ENCODE measurements around the gene CHSY1. TPM values are rescaled to one million over a fixed set of nuclear protein-coding genes. Genes with fewer than 3 reads are reported as not detected.

The CHSY1 gene
- total RNA-seq, 4 donors from 2014 or later = 13.3 to 31.6 (median 19.6) TPM

- 98% methylated on average over 5 of the region's 5 CpGs for WGBS
- peaks cover 0 to 4% (median 2%) of the 10 kb centered on the region in 4 donors for H3K4me1 ChIP-seq
- H3K4me3 ChIP-seq = no peak overlapping the region
- no peaks in the 10 kb centered on the region for H3K9me3 ChIP-seq
- no peak for DNase-seq (ENCODE audit: extremely low spot score)
- TF ChIP-seq EP300 (IDR thresholded peaks at IDR 0.05) = no peak
- no peak for TF ChIP-seq POLR2A (IDR thresholded peaks at IDR 0.05; ENCODE audit: low read depth)
- TF ChIP-seq CTCF (IDR thresholded peaks at IDR 0.05) = no peak
- TF ChIP-seq POLR2AphosphoS5 (IDR thresholded peaks at IDR 0.05) = no peak
- no peak overlapping the region for H3K27ac ChIP-seq (replicated peaks in 1 of 4)
- H3K27me3 ChIP-seq = no peaks in the 10 kb centered on the region
- intact Hi-C loops (cut with DNase I) = no loop called here
- H3K36me3 ChIP-seq = no peaks in the 10 kb centered on the region
Measured at GRCh38 chr15:101134780-101135179, 117.1 kb downstream of the CHSY1 start.

- no peak for DNase-seq (ENCODE audit: extremely low spot score)
- H3K27ac ChIP-seq (replicated peaks in 1 of 4) = no peak overlapping the region
- H3K27me3 ChIP-seq = no peaks in the 10 kb centered on the region
- TF ChIP-seq CTCF (IDR thresholded peaks at IDR 0.05) (no peak), POLR2AphosphoS5 (IDR thresholded peaks at IDR 0.05) (no peak), POLR2A (IDR thresholded peaks at IDR 0.05; ENCODE audit: low read depth) (no peak), EP300 (IDR thresholded peaks at IDR 0.05) (no peak)
- H3K4me3 ChIP-seq = no peak overlapping the region
- H3K4me1 ChIP-seq = peaks cover 0 to 4% (median 2%) of the 10 kb centered on the region in 4 donors
- 85% methylated on average over 7 of the region's 13 CpGs for WGBS
- no peaks in the 10 kb centered on the region for H3K9me3 ChIP-seq
- H3K36me3 ChIP-seq = no peaks in the 10 kb centered on the region
- intact Hi-C loops (cut with DNase I) = no loop called here
Measured at GRCh38 chr15:101133751-101134261, 118.0 kb downstream of the CHSY1 start.

GRCh38 chr15:101133181-101133460 lies 118.7 kb downstream of the CHSY1 start:
- TF ChIP-seq POLR2AphosphoS5 (IDR thresholded peaks at IDR 0.05) = no peak
- TF ChIP-seq CTCF (IDR thresholded peaks at IDR 0.05) = no peak
- TF ChIP-seq POLR2A (IDR thresholded peaks at IDR 0.05; ENCODE audit: low read depth) = no peak
- TF ChIP-seq EP300 (IDR thresholded peaks at IDR 0.05) = no peak
- WGBS = 91% methylated on average over 4 of the region's 8 CpGs
- H3K27me3 ChIP-seq = no peaks in the 10 kb centered on the region
- H3K9me3 ChIP-seq = no peaks in the 10 kb centered on the region
- H3K4me1 ChIP-seq = peaks cover 4 to 11% (median 7%) of the 10 kb centered on the region in 4 donors
- no peak overlapping the region for H3K27ac ChIP-seq (replicated peaks in 1 of 4)
- DNase-seq (ENCODE audit: extremely low spot score) = no peak
- H3K36me3 ChIP-seq = no peaks in the 10 kb centered on the region
- no peak overlapping the region for H3K4me3 ChIP-seq
- intact Hi-C loops (cut with DNase I) = no loop called here

- Histone ChIP-seq H3K27ac (replicated peaks in 1 of 4) (no peak overlapping the region), H3K27me3 (no peaks in the 10 kb centered on the region), H3K9me3 (no peaks in the 10 kb centered on the region), H3K4me3 (no peak overlapping the region), H3K36me3 (no peaks in the 10 kb centered on the region), H3K4me1 (peaks cover 9 to 16% (median 12%) of the 10 kb centered on the region in 4 donors)
- no peak for TF ChIP-seq EP300 (IDR thresholded peaks at IDR 0.05)
- no peak for TF ChIP-seq POLR2AphosphoS5 (IDR thresholded peaks at IDR 0.05)
- TF ChIP-seq POLR2A (IDR thresholded peaks at IDR 0.05; ENCODE audit: low read depth) = no peak
- no peak for TF ChIP-seq CTCF (IDR thresholded peaks at IDR 0.05)
- 100% methylated on average over 11 of the region's 20 CpGs for WGBS
- DNase-seq (ENCODE audit: extremely low spot score) = no peak
- intact Hi-C loops (cut with DNase I) = no loop called here
Measured at GRCh38 chr15:101132390-101133180, 119.3 kb downstream of the CHSY1 start.
